Panc1 (cell line): Measurements from ENCODE around the gene GTF2I. TPM values are rescaled to one million over a fixed set of nuclear protein-coding genes. Genes with fewer than 3 reads are reported as not detected.

ENCODE experiments used
- ATAC-seq: fragments of 200-7000 bp; cut with Tn5 transposase; 2 replicates; pipeline ENCODE4 v1.9.1; 2020; ENCODE audit warnings: mild to moderate bottlenecking, moderate library complexity
- BruUV-seq: library from RNA; stranded (reverse); fragments of 400-500 nt; replicated peaks from 2 replicates; lab custom pipeline; 2021; lab: Mats Ljungman, UMichigan
- CTCF ChIA-PET: fragments of 300-600 bp; sonication (Branson Sonifier 250); formaldehyde crosslinking; loops from one replicate; lab custom pipeline; 2022; ENCODE audit warnings: antibody characterized with exemption; lab: Charles Lee
- POLR2A ChIA-PET: fragments of 300-600 bp; sonication (Branson Sonifier 250); formaldehyde crosslinking; loops from one replicate; lab custom pipeline; 2022; ENCODE audit warnings: antibody characterized with exemption; lab: Charles Lee
- DNase-seq: peaks from one replicate; pipeline ENCODE4 v3.0.0-alpha.2; 2010; ENCODE audit warnings: low read depth, low spot score
- H3K27ac ChIP-seq: 2 replicates; pipeline ENCODE4 v1.5.1; 2011; ENCODE audit warnings: mild to moderate bottlenecking, low read length, inconsistent platforms
- H3K27me3 ChIP-seq: fragments of 200-500 bp; sonication (Bioruptor generic); 2 replicates; pipeline ENCODE4 v1.6.0; 2014; ENCODE audit warnings: low read length, inconsistent platforms; ENCODE audit not compliant: control insufficient read depth, insufficient read depth
- H3K36me3 ChIP-seq: fragments of 200-500 bp; sonication (Bioruptor generic); 2 replicates; pipeline ENCODE4 v1.5.1; 2014; ENCODE audit warnings: inconsistent platforms, mild to moderate bottlenecking, low read length, moderate library complexity; ENCODE audit not compliant: control insufficient read depth, insufficient read depth
- H3K4me1 ChIP-seq: 2 replicates; pipeline ENCODE4 v1.5.1; 2011; ENCODE audit warnings: inconsistent platforms, mild to moderate bottlenecking, low read length, moderate library complexity; ENCODE audit not compliant: control insufficient read depth, insufficient read depth
- H3K4me3 ChIP-seq, 2 experiments: 2 replicates each; pipeline ENCODE4 v1.5.1; 2011 to 2012; ENCODE audit warnings: low read depth in 2 of 2, low read length in 2 of 2, mild to moderate bottlenecking in 2 of 2, inconsistent platforms in 1 of 2, moderate library complexity in 1 of 2
- H3K9me3 ChIP-seq: fragments of 200-500 bp; sonication (Bioruptor generic); 2 replicates; pipeline ENCODE4 v1.5.1; 2014; ENCODE audit warnings: low read depth, mild to moderate bottlenecking, inconsistent platforms, low read length, moderate library complexity; ENCODE audit not compliant: control insufficient read depth, insufficient read depth
- CTCF ChIP-seq: fragments of 450-650 bp; IDR thresholded peaks from 2 replicates; pipeline ENCODE4 v1.5.1; 2017; ENCODE audit warnings: mild to moderate bottlenecking
- POLR2AphosphoS5 ChIP-seq: IDR thresholded peaks from 2 replicates; pipeline ENCODE4 v1.6.1; 2012; ENCODE audit warnings: mild to moderate bottlenecking, low read depth, low read length, moderate library complexity
- REST ChIP-seq, 2 experiments: IDR thresholded peaks; 2 replicates each; pipeline ENCODE4 v1.6.1; 2011 to 2012; ENCODE audit warnings: low read depth in 2 of 2, control low read depth in 1 of 2, low read length in 1 of 2, mild to moderate bottlenecking in 1 of 2, moderate library complexity in 1 of 2; ENCODE audit not compliant: insufficient read depth in 1 of 2
- SIN3A ChIP-seq: IDR thresholded peaks from 2 replicates; pipeline ENCODE4 v1.6.1; 2012; ENCODE audit warnings: low read depth, mild to moderate bottlenecking, low read length, moderate library complexity, borderline replicate concordance; ENCODE audit not compliant: insufficient read depth
- TCF7L2 ChIP-seq: IDR thresholded peaks from 2 replicates; pipeline ENCODE4 v1.6.1; 2011; ENCODE audit warnings: mild to moderate bottlenecking, low read depth, low read length, inconsistent platforms
- in situ Hi-C: cut with HindIII; loops from 2 replicates; pipeline ENCODE4 v1.10.0; 2016; ENCODE audit warnings: low sequenced_read_pairs, low pct_unique_long_range_greater_than_20kb
- intact Hi-C: fragments of 100-400 bp; cut with micrococcal nuclease; formaldehyde crosslinking; loops from one replicate; pipeline ENCODE4 v1.10.0; 2022; ENCODE audit not compliant: unreplicated experiment
- total RNA-seq: library from RNA; stranded (reverse); gene quantifications from one replicate; pipeline ENCODE4 v1.2.1, GENCODE V29; 2021; ENCODE audit not compliant: unreplicated experiment

The GTF2I gene
- total RNA-seq, 1 experiment from 2014 or later = 305 TPM

GRCh38 chr7:74713567-74713966 lies 56.0 kb downstream of the GTF2I start:
- TF ChIP-seq TCF7L2 (no peak), REST (IDR thresholded peaks at IDR 0.05; ENCODE audit: insufficient read depth in 1 of 2, low read depth in 2 of 2, low read length in 1 of 2) (no peak), CTCF (no peak), SIN3A (no peak), POLR2AphosphoS5 (no peak)
- H3K27me3 ChIP-seq = no peaks in the 10 kb centered on the region
- in situ Hi-C loops = no loop called here
- H3K4me3 ChIP-seq = no peak overlapping the region
- POLR2A ChIA-PET = no interaction called here
- intact Hi-C loops = no loop called here
- no peak overlapping the region for H3K27ac ChIP-seq
- CTCF ChIA-PET = no interaction called here
- H3K4me1 ChIP-seq = peaks cover 4% of the 10 kb centered on the region; the same call in 1 of the 2 replicates
- H3K36me3 ChIP-seq = peaks cover 78% of the 10 kb centered on the region
- no TSS peak for BruUV-seq
- DNase-seq (no peak), ATAC-seq (no peak)
- H3K9me3 ChIP-seq = peaks cover 12% of the 10 kb centered on the region; the same call in 1 of the 2 replicates

- Histone ChIP-seq H3K27me3 (no peaks in the 10 kb centered on the region), H3K4me3 (no peak overlapping the region), H3K9me3 (peaks cover 10% of the 10 kb centered on the region; the same call in 1 of the 2 replicates), H3K36me3 (peaks cover 80% of the 10 kb centered on the region), H3K27ac (no peak overlapping the region), H3K4me1 (peaks cover 4% of the 10 kb centered on the region; the same call in 1 of the 2 replicates)
- intact Hi-C loops (no loop called here), in situ Hi-C loops (no loop called here)
- TSS peak; percentile 17 for BruUV-seq
- ChIA-PET POLR2A (interaction anchor here (0.6 kb wide), 1 partner anchor 329 kb away, joined by 5 read pairs; no protein-coding TSS in a partner anchor), CTCF (no interaction called here)
- DNase-seq (no peak), ATAC-seq (no peak; the same call in 1 of the 2 replicates)
- TF ChIP-seq CTCF (no peak), TCF7L2 (no peak), POLR2AphosphoS5 (no peak), SIN3A (no peak), REST (IDR thresholded peaks at IDR 0.05; ENCODE audit: insufficient read depth in 1 of 2, low read depth in 2 of 2, low read length in 1 of 2) (no peak)
These were observed 60.4 kb downstream of the GTF2I start for GRCh38 chr7:74717889-74718288.
